ENCODE measurements around the gene ABCA2.
"Not testable (repeated sequence)": the region's sequence is repeated elsewhere in the genome, so short reads cannot be mapped to it uniquely, and the experiment has no call there.

The ABCA2 gene

DNA sequence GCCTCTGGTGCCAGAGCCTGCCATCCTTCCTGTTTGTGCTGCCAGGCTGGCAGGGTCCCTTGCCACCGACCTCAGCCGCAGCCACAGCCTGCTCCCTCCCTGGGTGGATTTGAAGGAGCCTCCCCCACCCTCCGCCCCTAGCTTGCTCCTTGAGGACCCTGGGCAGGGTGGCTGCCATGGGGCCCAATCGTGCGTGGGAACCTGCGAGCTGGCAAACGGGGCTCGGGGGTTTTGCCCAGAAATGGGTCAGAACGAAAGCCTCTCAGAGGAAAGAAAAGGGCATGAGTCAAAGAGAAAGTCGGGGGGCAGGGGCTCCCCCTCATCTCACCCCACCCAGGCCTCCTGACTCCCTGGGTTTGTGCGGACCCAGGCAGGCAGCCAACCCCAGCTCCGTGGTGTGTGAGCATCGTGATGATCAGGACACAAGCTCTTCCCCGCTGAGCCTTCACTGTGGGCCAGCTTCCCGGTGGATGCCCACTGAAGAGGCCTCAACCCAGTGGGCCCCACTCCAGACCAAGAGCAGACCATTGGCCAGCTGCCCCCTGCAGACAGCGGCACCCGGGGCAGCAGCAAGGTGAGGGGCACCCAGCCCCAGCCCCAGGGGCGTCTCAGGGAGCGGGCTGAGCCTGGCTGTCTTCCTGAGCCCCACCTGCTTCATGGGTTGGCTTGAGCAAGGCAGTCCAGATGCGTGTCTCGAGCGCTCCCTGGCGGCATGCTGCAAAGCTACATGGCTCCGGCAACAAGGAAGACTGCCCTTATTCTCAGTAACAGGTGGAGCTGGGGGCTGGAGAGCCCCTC is 6.9 kb upstream of the ABCA2 start:
- no peaks in the 10 kb centered on the region for H3K9me3 ChIP-seq
- DNase-seq (ENCODE audit: low spot score in 2 of 2): peak; percentile 71 to 91
- H3K4me1 ChIP-seq: no peaks in the 10 kb centered on the region
- peaks cover 11% of the 10 kb centered on the region; the same call in 1 of the 2 replicates for H3K36me3 ChIP-seq (replicated peaks)
- in situ Hi-C loops (cut with MboI; ENCODE audit: low sequenced_read_pairs): loop anchor here (10.0 kb wide), 1 partner anchor 250 kb away; no protein-coding TSS in a partner anchor
- no peak overlapping the region for H3K4me3 ChIP-seq
- peaks cover 6% of the 10 kb centered on the region; the same call in 1 of the 2 replicates for H3K27me3 ChIP-seq (ENCODE audit: low read depth)

DNA sequence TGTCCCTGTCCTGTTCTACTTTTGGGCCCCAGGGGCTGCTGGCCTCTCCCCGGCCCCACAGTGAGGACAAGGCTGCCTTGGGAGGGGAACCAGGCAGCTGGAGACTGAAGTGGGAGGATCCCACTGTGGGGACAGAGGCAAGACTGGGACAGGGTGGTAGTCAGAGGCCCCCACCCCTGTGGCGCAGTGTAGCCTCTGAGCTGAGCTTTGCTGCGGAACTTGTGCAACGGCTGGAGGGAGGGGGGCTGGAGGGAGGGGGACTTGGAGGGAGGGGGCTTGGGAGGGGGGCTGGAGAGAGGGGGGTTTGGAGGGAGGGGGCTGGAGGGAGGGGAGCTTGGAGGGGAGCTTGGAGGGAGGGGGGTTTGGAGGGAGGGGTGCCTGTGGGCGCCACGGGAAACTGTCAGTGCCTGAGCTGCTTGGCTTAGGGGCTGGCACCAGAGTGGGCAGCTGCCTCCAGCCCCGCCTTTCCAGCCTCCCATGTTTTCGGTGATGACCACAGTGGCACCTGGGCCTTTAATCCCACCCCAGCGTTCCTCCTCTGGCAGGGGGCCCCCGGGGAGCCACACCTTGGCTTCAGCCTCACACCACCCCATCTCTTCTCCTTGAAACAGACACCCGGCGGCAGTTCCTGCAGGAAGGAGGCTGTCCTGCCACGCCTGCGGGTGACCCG is 6.1 kb upstream of the ABCA2 start:
- no peak overlapping the region for H3K4me3 ChIP-seq
- H3K27me3 ChIP-seq (ENCODE audit: low read depth): peaks cover 6% of the 10 kb centered on the region; the same call in 1 of the 2 replicates
- 0 out of 2 replicates have a peak, but pooled peaks cover 6% of the 10 kb centered on the region for H3K36me3 ChIP-seq (replicated peaks)
- H3K9me3 ChIP-seq: no peaks in the 10 kb centered on the region
- peaks cover under 1% of the 10 kb centered on the region for H3K4me1 ChIP-seq
- DNase-seq (ENCODE audit: low spot score in 2 of 2): no peak
- in situ Hi-C loops (cut with MboI; ENCODE audit: low sequenced_read_pairs): loop anchor here (10.0 kb wide), 1 partner anchor 249 kb away; no protein-coding TSS in a partner anchor

DNA sequence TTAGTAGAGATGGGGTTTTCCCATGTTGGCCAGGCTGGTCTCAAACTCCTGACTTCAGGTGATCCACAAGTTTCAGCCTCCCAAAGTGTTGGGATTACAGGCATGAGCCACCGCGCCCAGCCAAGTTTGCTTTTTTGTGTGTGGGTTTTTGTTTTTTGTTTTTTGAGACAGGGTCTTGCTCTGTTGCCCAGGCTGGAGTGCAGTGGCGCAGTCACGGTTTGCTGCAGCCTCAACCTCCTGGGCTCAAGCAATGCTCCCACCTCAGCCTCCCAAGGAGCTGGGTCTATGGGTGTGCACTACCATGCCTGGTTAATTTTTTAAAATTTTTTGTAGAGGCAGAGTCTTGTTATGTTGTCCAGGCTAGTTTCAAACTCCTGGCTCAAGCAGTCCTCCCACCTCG is 5.4 kb upstream of the ABCA2 start:
- H3K36me3 ChIP-seq (replicated peaks); H3K4me1 ChIP-seq; H3K4me3 ChIP-seq; H3K9me3 ChIP-seq; DNase-seq (ENCODE audit: low spot score in 2 of 2); H3K27me3 ChIP-seq (ENCODE audit: low read depth): not testable (repeated sequence)
- in situ Hi-C loops (cut with MboI; ENCODE audit: low sequenced_read_pairs): loop anchor here (10.0 kb wide), 1 partner anchor 249 kb away; no protein-coding TSS in a partner anchor

DNA sequence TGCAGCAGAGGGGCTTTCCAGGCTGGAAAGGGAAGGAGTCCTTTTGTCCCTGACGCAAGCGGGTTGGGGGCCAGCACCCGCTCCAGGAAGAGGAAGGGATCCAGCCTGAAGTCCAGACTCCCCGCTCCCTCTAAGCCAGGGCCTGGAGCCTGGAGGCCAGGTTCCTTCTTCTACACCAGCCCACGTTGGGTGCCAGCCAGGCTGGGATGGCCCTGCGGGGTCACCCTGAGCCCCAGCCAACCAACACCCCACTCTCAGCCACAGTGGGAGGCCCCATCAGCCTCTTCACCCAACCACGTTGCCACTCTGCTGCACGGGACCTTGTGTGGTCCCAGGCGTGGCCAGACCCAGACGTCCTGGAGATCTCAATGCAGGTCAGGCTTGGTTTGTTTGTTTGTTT is 4.8 kb upstream of the ABCA2 start:
- Histone ChIP-seq H3K9me3 (no peaks in the 10 kb centered on the region), H3K27me3 (ENCODE audit: low read depth) (peaks cover 6% of the 10 kb centered on the region; the same call in 1 of the 2 replicates), H3K4me1 (peaks cover 8% of the 10 kb centered on the region), H3K4me3 (no peak overlapping the region), H3K36me3 (replicated peaks) (no peaks in the 10 kb centered on the region)
- DNase-seq (ENCODE audit: low spot score in 2 of 2): no peak
- in situ Hi-C loops (cut with MboI; ENCODE audit: low sequenced_read_pairs): loop anchor here (10.0 kb wide), 1 partner anchor 248 kb away; no protein-coding TSS in a partner anchor

DNA sequence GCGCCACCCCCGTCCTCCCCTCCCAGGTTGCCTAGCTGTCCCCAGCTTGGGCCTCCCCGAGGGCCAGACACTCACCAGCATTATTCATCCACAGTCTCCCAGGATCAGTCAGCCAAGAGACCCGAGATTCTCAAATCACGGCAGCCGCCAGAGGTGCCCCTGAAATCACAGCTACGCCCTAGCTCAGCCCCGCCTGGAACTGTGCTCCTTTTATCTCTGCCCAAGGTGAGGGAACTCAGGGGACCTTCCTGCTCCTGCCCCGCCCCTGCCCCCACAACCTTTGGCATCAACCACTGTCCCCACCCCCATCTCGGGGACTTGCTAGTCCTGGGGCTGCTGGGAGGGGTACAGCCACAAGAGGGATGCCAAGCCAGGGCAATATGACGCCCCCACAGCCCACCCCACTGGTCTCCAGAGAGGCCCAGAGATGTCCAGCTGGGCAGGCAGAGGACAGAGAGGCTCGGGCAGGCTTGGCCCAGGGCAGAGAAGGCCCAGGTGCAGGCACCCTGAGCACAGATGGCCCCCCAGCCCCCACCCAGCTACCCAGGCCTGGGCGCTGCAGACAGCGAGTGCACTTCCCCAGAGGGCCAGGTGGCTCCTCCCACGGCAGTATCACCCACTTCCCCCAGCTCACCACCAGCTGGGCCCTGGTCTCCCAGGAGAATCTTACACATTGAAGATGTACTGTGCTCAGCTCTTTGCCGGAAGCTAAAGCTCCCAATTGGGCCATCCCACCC is 4.0 kb upstream of the ABCA2 start, which contains the start of gene FUT7:
TSS of gene FUT7 (minus strand) at position 185 of the 737 bp plus-strand sequence. CDS start at position 88, 97 bp downstream.
- Histone ChIP-seq H3K4me1 (peaks cover 8% of the 10 kb centered on the region), H3K36me3 (replicated peaks) (no peaks in the 10 kb centered on the region), H3K27me3 (ENCODE audit: low read depth) (peaks cover 6% of the 10 kb centered on the region; the same call in 1 of the 2 replicates), H3K9me3 (no peaks in the 10 kb centered on the region), H3K4me3 (no peak within 1 kb of the TSS)
- no peak for DNase-seq (ENCODE audit: low spot score in 2 of 2)
- in situ Hi-C loops (cut with MboI; ENCODE audit: low sequenced_read_pairs): loop anchor here (10.0 kb wide), 1 partner anchor 247 kb away; no protein-coding TSS in a partner anchor

DNA sequence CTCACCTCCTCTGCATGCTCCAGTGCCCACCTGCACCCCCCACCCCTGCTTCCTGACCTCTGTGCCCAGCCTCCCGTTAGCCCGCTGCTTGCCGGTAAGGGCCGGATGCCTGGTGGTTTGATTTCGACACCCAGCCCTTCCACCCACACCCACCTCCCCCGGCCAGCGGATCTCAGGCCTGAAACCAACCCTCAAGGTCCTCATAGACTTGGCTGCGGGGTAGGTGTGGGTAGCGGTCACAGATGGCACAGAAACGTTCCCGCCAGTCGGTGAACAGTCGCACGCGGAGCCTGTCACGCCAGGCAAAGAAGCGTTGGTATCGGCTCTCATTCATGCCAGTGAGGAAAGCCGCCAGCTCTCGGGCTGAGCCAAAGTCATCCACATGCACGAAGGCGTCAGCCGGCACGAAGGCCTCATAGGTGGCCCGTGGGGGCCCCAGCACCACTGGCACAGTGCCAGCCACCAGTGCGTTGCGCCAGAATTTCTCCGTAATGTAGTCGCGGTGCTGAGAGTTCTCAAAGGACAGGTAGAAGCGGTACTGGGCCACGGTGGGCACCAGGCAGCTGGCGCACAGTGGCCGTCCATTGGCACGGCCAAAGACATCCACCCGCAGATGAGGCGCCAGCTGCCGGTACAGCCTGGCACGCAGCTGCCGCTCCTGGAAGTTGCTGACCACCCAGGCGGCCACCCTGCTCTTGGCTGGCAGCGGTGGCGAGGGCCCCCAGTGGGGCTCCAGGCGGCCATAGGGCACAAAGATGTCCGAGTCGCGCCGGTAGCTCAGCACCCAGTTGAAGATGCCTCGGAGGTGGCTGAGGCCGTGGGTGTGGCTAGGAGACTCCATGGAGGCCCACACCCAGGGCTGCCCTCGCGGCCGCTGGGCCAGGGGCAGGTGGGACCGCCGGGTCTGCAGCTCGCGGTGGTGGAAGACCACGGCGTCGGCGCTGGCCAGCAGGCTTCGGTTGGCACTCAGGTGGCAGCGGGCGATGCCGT is 2.8 kb upstream of the ABCA2 start:
- DNase-seq (ENCODE audit: low spot score in 2 of 2): no peak
- peaks cover 6% of the 10 kb centered on the region; the same call in 1 of the 2 replicates for H3K27me3 ChIP-seq (ENCODE audit: low read depth)
- H3K4me1 ChIP-seq: peaks cover 8% of the 10 kb centered on the region
- in situ Hi-C loops (cut with MboI; ENCODE audit: low sequenced_read_pairs): loop anchor here (10.0 kb wide), 1 partner anchor 246 kb away; no protein-coding TSS in a partner anchor
- H3K9me3 ChIP-seq: no peaks in the 10 kb centered on the region
- no peak overlapping the region for H3K4me3 ChIP-seq
- H3K36me3 ChIP-seq (replicated peaks): no peaks in the 10 kb centered on the region

DNA sequence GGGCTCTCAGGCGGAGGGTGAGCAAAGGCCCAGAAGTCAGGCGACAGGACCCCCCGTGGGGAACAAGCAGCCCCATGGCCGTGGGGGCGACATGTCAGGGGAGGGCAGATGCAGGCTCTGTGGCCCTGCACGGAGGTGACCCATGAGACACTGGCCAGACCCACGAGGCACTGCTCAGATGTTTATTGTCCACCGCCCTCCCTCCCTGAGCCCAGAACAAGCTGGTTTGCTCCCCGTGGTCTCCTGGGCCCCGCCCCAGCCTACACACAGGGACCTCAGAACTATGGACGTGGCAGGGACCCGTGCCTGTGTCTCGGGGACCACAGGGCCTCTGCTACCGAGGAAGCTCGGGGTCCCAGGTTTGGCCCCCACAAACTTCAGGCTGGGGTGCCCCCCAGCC is 2.0 kb upstream of the ABCA2 start:
- in situ Hi-C loops (cut with MboI; ENCODE audit: low sequenced_read_pairs): loop anchor here (10.0 kb wide), 1 partner anchor 245 kb away; no protein-coding TSS in a partner anchor
- Histone ChIP-seq H3K4me1 (peaks cover 8% of the 10 kb centered on the region), H3K4me3 (no peak overlapping the region), H3K9me3 (no peaks in the 10 kb centered on the region), H3K36me3 (replicated peaks) (no peaks in the 10 kb centered on the region), H3K27me3 (ENCODE audit: low read depth) (peaks cover 5% of the 10 kb centered on the region; the same call in 1 of the 2 replicates)
- DNase-seq (ENCODE audit: low spot score in 2 of 2): no peak

DNA sequence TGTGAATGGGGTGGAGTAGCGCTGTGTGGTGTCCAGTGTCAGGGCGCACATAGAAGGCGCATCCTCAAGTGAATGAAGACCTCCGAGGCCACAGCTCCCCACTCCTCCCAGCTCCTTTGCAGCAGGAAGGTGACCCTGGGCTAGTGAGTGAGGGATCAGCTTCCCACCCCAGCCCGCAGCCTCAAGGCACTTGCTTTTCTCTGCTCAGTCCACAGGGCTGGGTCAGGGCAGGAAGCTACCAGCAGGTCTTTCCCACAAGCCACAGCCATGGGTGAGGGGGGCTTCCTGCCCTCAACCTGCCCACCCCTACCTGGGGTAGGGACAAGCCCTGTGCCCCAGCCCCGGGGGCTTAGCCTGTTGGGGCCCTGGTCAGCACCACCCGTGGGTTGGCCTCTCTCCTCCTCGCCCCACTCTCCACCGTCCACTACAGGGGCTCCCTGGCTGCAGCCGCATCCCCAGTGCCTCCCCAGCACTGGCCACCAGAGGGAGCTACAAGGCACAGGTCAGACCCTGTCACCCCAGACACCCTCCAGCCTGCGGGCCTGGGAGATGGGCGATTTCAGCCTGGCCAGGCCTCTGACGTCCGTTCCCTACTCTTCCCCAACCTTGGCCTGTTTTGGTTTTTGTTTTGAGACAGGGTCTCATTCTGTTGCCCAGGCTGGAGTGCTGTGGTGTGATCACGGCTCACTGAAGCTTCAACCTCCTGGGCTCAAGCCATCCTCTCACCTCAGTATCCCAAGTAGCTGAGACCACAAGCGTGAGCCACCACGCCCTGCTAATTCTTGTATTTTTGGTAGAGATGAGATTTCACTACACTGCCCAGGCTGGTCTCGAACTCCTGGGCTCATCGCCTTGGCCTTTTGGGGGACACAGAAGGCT is 1.3 kb upstream of the ABCA2 start:
- in situ Hi-C loops (cut with MboI; ENCODE audit: low sequenced_read_pairs): no loop called here
- no peaks in the 10 kb centered on the region for H3K27me3 ChIP-seq (ENCODE audit: low read depth)
- H3K4me3 ChIP-seq: peak overlapping the region; percentile 48

DNA sequence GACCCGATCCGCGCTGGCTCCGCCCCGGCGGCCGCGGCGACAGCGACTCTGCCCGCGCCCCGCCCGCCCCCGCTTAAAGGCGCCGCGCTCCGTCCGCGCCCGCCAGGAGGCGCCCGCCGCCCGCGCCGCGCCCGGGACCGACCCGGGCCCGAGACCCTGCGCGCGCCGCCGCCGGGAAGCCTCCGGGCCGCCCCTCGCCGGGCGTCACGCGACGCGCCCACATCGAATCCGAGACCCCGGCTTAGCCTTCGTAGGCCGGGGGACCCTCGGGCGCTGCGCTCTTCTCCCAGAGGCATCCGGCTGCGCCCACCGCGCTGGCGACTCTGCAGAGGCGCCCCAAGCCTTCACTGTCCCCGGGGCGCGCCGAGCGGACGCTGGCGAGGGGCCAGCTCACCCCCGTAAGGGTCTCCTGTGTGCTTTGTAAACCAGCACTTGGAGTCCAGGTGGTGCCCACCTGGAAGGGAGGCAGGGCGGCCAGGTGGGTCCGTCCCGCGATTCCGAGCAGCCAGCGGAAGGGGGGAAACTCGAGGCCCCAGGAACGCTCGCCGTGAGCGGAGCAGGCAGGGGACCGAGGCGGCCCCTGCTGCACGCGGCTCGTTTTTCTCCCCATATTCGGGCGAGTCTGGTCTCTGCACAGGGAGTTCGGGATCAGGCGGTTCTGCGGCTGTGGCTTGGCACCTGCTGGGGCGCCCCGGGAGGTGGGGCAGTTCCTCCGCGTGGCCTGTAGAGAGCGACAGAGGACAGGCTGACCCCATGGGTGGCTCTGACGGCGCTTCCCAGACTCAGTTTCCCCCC is 423 bp upstream of the ABCA2 start:
- no peaks in the 10 kb centered on the region for H3K9me3 ChIP-seq
- H3K36me3 ChIP-seq (replicated peaks): no peaks in the 10 kb centered on the region
- in situ Hi-C loops (cut with MboI; ENCODE audit: low sequenced_read_pairs): no loop called here
- peak overlapping the region; percentile 48 for H3K4me3 ChIP-seq
- peak; percentile 66 to 79 for DNase-seq (ENCODE audit: low spot score in 2 of 2)
- no peaks in the 10 kb centered on the region for H3K27me3 ChIP-seq (ENCODE audit: low read depth)
- H3K4me1 ChIP-seq: peaks cover 8% of the 10 kb centered on the region

More for the DNA sequence above, 1.3 kb upstream of the ABCA2 start:
- Histone ChIP-seq H3K4me1 (peaks cover 8% of the 10 kb centered on the region), H3K9me3 (no peaks in the 10 kb centered on the region), H3K36me3 (replicated peaks) (no peaks in the 10 kb centered on the region)
- DNase-seq (ENCODE audit: low spot score in 2 of 2): peak; percentile 63 to 92

DNA sequence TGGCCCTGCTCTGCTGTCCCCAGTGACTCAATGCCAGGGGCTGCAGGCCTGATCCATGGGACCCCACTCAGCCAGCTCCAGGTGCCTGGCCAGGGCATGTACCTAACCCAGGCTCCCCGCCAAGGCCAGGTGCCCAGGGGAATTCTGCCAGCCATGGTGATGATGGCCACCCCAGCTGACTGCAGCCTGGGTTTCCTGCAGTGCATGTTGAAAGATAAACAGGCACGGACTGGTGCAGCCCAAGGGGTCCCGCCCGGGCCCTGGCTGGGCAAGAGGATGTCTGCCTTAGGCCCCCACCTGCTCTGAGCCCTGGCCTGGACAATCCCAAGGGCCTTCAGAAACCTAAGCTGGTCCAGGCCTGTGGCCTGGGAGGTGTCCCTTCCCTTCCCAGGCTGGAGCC is 1.2 kb downstream of the ABCA2 start:
- Histone ChIP-seq H3K4me3 (peak overlapping the region; percentile 44), H3K9me3 (no peaks in the 10 kb centered on the region), H3K4me1 (peaks cover 8% of the 10 kb centered on the region), H3K27me3 (ENCODE audit: low read depth) (no peaks in the 10 kb centered on the region), H3K36me3 (replicated peaks) (0 out of 2 replicates have a peak, but pooled peaks cover 4% of the 10 kb centered on the region)
- no peak for DNase-seq (ENCODE audit: low spot score in 2 of 2)
- in situ Hi-C loops (cut with MboI; ENCODE audit: low sequenced_read_pairs): no loop called here

DNA sequence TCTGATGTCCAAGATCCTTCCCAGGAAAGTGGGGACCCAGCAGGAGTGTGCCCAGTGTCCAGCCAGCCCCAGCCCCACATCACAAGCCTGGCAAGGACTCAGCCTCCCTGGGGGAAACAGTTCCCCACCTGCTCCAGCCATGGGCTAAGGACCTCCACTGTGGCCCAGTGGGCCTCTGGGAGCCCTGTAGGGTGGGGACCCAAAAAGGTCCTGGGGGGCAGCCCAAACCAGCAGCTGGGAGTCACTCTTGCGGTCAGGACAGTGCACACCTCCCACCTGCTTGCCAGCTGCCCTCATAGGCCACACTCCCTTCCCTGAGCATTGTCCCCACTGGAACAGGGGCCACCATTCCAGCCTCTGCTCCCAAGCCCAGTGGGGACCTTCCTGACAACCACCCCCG is 1.7 kb downstream of the ABCA2 start:
- in situ Hi-C loops (cut with MboI; ENCODE audit: low sequenced_read_pairs): no loop called here
- no peaks in the 10 kb centered on the region for H3K27me3 ChIP-seq (ENCODE audit: low read depth)
- no peaks in the 10 kb centered on the region for H3K9me3 ChIP-seq
- 0 out of 2 replicates have a peak, but pooled peaks cover 4% of the 10 kb centered on the region for H3K36me3 ChIP-seq (replicated peaks)
- no peak for DNase-seq (ENCODE audit: low spot score in 2 of 2)
- peaks cover 8% of the 10 kb centered on the region for H3K4me1 ChIP-seq
- no peak overlapping the region for H3K4me3 ChIP-seq

Data from HAP-1 (cell line).